H9 (cell line): ENCODE results near the gene NRXN3. TPM values are rescaled to one million over a fixed set of nuclear protein-coding genes. Genes with fewer than 3 reads are reported as not detected.

ENCODE experiments used
- DNase-seq: peaks from one replicate; pipeline ENCODE4 v3.0.0-alpha.2; 2017
- H2AFZ ChIP-seq: one replicate; pipeline ENCODE4 v1.6.1; 2013; ENCODE audit warnings: mild to moderate bottlenecking, low read length, control low read depth, moderate library complexity
- H2AK5ac ChIP-seq: 2 replicates; pipeline ENCODE4 v1.6.1; 2013; ENCODE audit warnings: low read length, control low read depth, mixed read lengths; ENCODE audit not compliant: insufficient read length
- H2BK120ac ChIP-seq: one replicate; pipeline ENCODE4 v1.6.1; 2013; ENCODE audit warnings: low read depth, mild to moderate bottlenecking, low read length, control low read depth, inconsistent platforms; ENCODE audit not compliant: poor library complexity, severe bottlenecking
- H2BK12ac ChIP-seq: 2 replicates; pipeline ENCODE4 v1.6.1; 2013; ENCODE audit warnings: low read length, control low read depth, mixed read lengths, low read depth; ENCODE audit not compliant: insufficient read length
- H2BK15ac ChIP-seq: 2 replicates; pipeline ENCODE4 v1.6.1; 2013; ENCODE audit warnings: low read depth, low read length, control low read depth
- H2BK20ac ChIP-seq: one replicate; pipeline ENCODE4 v1.6.1; 2013; ENCODE audit warnings: low read depth, mild to moderate bottlenecking, low read length, control low read depth, inconsistent platforms; ENCODE audit not compliant: poor library complexity, severe bottlenecking
- H2BK5ac ChIP-seq: 2 replicates; pipeline ENCODE4 v1.6.1; 2013; ENCODE audit warnings: low read length, control low read depth, mixed read lengths; ENCODE audit not compliant: insufficient read length
- H3K14ac ChIP-seq: 2 replicates; pipeline ENCODE4 v1.6.1; 2013; ENCODE audit warnings: low read length, control low read depth; ENCODE audit not compliant: insufficient read depth
- H3K18ac ChIP-seq: 2 replicates; pipeline ENCODE4 v1.6.1; 2013; ENCODE audit warnings: low read depth, mild to moderate bottlenecking, mixed read lengths, low read length, control low read depth; ENCODE audit not compliant: insufficient read length
- H3K23ac ChIP-seq: 2 replicates; pipeline ENCODE4 v1.6.1; 2013; ENCODE audit warnings: low read length, control low read depth, mixed read lengths, low read depth; ENCODE audit not compliant: insufficient read length
- H3K23me2 ChIP-seq: 2 replicates; pipeline ENCODE4 v1.6.1; 2013; ENCODE audit warnings: low read depth, mild to moderate bottlenecking, mixed read lengths, low read length, control low read depth; ENCODE audit not compliant: insufficient read length, poor library complexity, severe bottlenecking
- H3K27ac ChIP-seq: 2 replicates; pipeline ENCODE4 v1.5.1; 2013; ENCODE audit warnings: low read length, control low read depth, mixed read lengths, low read depth; ENCODE audit not compliant: insufficient read length
- H3K27me3 ChIP-seq: 2 replicates; pipeline ENCODE4 v1.6.1; 2013; ENCODE audit warnings: low read length, control low read depth, inconsistent platforms; ENCODE audit not compliant: insufficient read depth
- H3K4ac ChIP-seq: 2 replicates; pipeline ENCODE4 v1.6.1; 2013; ENCODE audit warnings: low read depth, mild to moderate bottlenecking, control low read depth, inconsistent platforms, low read length, moderate library complexity
- H3K4me1 ChIP-seq: 2 replicates; pipeline ENCODE4 v1.6.1; 2013; ENCODE audit warnings: low read length, control low read depth, inconsistent platforms; ENCODE audit not compliant: insufficient read depth
- H3K4me2 ChIP-seq: 2 replicates; pipeline ENCODE4 v1.6.1; 2013; ENCODE audit warnings: low read length, control low read depth, mixed read lengths; ENCODE audit not compliant: insufficient read length, insufficient read depth
- H3K56ac ChIP-seq: 2 replicates; pipeline ENCODE4 v1.6.1; 2013; ENCODE audit warnings: low read depth, mild to moderate bottlenecking, mixed read lengths, low read length, control low read depth; ENCODE audit not compliant: insufficient read length
- H3K79me1 ChIP-seq: 2 replicates; pipeline ENCODE4 v1.6.1; 2013; ENCODE audit warnings: low read depth, mild to moderate bottlenecking, moderate library complexity, low read length, control low read depth, inconsistent platforms; ENCODE audit not compliant: insufficient read depth, poor library complexity, severe bottlenecking
- H3K79me2 ChIP-seq: 2 replicates; pipeline ENCODE4 v1.6.1; 2013; ENCODE audit warnings: low read length, control low read depth, inconsistent platforms; ENCODE audit not compliant: insufficient read depth
- H3K9ac ChIP-seq: 2 replicates; pipeline ENCODE4 v1.6.1; 2013; ENCODE audit warnings: low read length, control low read depth, mixed read lengths; ENCODE audit not compliant: insufficient read length; ENCODE audit errors: extremely low read depth
- H3K9me3 ChIP-seq: one replicate; pipeline ENCODE4 v1.6.1; 2013; ENCODE audit warnings: low read depth, low read length, inconsistent platforms; ENCODE audit not compliant: control insufficient read depth
- H3T11ph ChIP-seq: one replicate; pipeline ENCODE4 v1.6.1; 2013; ENCODE audit warnings: mild to moderate bottlenecking, low read length, control low read depth, inconsistent platforms
- H4K20me1 ChIP-seq: one replicate; pipeline ENCODE4 v1.6.1; 2013; ENCODE audit not compliant: control insufficient read depth, insufficient read length, insufficient read depth
- H4K5ac ChIP-seq: 2 replicates; pipeline ENCODE4 v1.6.1; 2013; ENCODE audit warnings: low read depth, mild to moderate bottlenecking, mixed read lengths, low read length, control low read depth; ENCODE audit not compliant: insufficient read length
- H4K8ac ChIP-seq: replicated peaks from 2 replicates; pipeline ENCODE4 v1.6.1; 2013; ENCODE audit warnings: low read length, control low read depth, mixed read lengths, low read depth; ENCODE audit not compliant: insufficient read length
- H4K91ac ChIP-seq: 2 replicates; pipeline ENCODE4 v1.6.1; 2013; ENCODE audit warnings: low read depth, mild to moderate bottlenecking, moderate library complexity, mixed read lengths, low read length, control low read depth; ENCODE audit not compliant: insufficient read length
- H3K27ac Mint-ChIP-seq, 3 experiments: 2 replicates in 2 of 3; 3 replicates in 1 of 3; pipeline ENCODE4 v1.8.0; 2020 to 2021; ENCODE audit warnings: mixed read lengths in 3 of 3, mild to moderate bottlenecking in 1 of 3, moderate library complexity in 1 of 3
- H3K27me3 Mint-ChIP-seq: 2 replicates; pipeline ENCODE4 v1.8.0; 2021; ENCODE audit warnings: low read depth, mild to moderate bottlenecking, moderate library complexity, mixed read lengths
- H3K36me3 Mint-ChIP-seq, 3 experiments: 2 replicates in 2 of 3; 3 replicates in 1 of 3; pipeline ENCODE4 v1.8.0; 2020 to 2021; ENCODE audit warnings: low read depth in 3 of 3, mixed read lengths in 3 of 3; ENCODE audit not compliant: insufficient read depth in 1 of 3
- H3K4me1 Mint-ChIP-seq, 2 experiments: 2 replicates each; pipeline ENCODE4 v1.8.0; 2020; ENCODE audit warnings: mixed read lengths in 2 of 2
- H3K4me3 Mint-ChIP-seq, 2 experiments: 2 replicates in 1 of 2; 3 replicates in 1 of 2; pipeline ENCODE4 v1.8.0; 2020 to 2021; ENCODE audit warnings: mild to moderate bottlenecking in 2 of 2, mixed read lengths in 2 of 2, moderate library complexity in 1 of 2
- H3K9me3 Mint-ChIP-seq, 2 experiments: 2 replicates in 1 of 2; 3 replicates in 1 of 2; pipeline ENCODE4 v1.8.0; 2020; ENCODE audit warnings: mild to moderate bottlenecking in 2 of 2, mixed read lengths in 2 of 2, moderate library complexity in 1 of 2
- WGBS: extraction: QIAGEN DNeasy Blood & Tissue Kit; methylation state at CpG from one replicate; pipeline ENCODE4 v1.1.7; 2013; ENCODE audit warnings: missing lambda C conversion rate, low lambda C conversion rate, mixed read lengths; ENCODE audit not compliant: insufficient read length; ENCODE audit errors: extremely low coverage; 5-methylcytosine and 5-hydroxymethylcytosine counted together
- total RNA-seq: library from RNA; stranded (reverse); gene quantifications from 2 replicates; pipeline ENCODE4 v1.2.1, GENCODE V29; 2021
- TF ChIP-seq, protein P1 (sequence below): fragments of 200-600 bp; sonication (generic); conservative IDR thresholded peaks from 3 replicates; pipeline ENCODE4 v1.8.0; 2021; ENCODE audit warnings: antibody characterized with exemption, mild to moderate bottlenecking

NRXN3 gene
- total RNA-seq, 1 experiment from 2014 or later = 1.8 TPM

DNA sequence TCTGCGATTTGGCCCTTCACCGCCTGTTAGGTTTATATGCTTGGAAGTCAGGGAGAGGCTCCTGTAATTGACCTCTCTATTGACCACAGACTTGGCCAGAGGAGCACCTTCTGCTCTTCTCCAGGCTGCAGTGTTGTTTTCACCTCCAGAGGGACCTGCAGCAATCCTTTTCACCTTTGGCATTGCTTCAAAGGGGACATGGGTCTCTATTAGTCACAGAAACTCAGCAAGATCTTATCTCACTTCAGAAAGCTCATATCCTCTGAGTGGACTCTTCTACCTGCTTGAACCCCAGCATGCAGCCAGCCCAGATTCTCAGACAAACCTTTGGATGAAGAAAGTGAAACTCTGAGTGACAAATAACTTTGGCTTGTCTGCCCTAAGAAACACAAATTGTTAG lies 339.3 kb downstream of the NRXN3 start:
- no peaks in the 10 kb centered on the region for H3K79me2 ChIP-seq

More for the DNA sequence above, 339.3 kb downstream of the NRXN3 start:
- no peak overlapping the region for H3K56ac ChIP-seq
- no peak overlapping the region for H3K18ac ChIP-seq
- no peak overlapping the region for H3T11ph ChIP-seq
- no peak overlapping the region for H3K4me2 ChIP-seq
- H4K20me1 ChIP-seq = no peaks in the 10 kb centered on the region
- no peak overlapping the region for H3K4ac ChIP-seq
- H3K36me3 Mint-ChIP-seq = no peaks in the 10 kb centered on the region
- no peaks in the 10 kb centered on the region for H3K79me1 ChIP-seq
- H3K9ac ChIP-seq = no peak overlapping the region
- H3K4me1 Mint-ChIP-seq = peaks cover 8 to 9% of the 10 kb centered on the region in 2 experiments
- no peak overlapping the region for H4K8ac ChIP-seq
- no peak for DNase-seq
- no peaks in the 10 kb centered on the region for H3K9me3 Mint-ChIP-seq
- H3K4me3 Mint-ChIP-seq = no peak overlapping the region
- H3K23ac ChIP-seq = no peak overlapping the region
- H3K27me3 Mint-ChIP-seq = no peaks in the 10 kb centered on the region
- no peak overlapping the region for H2BK5ac ChIP-seq
- WGBS = no CpG with 5 or more reads among the region's 2 CpGs
- H3K23me2 ChIP-seq = no peaks in the 10 kb centered on the region
- TF ChIP-seq, protein P1, sequence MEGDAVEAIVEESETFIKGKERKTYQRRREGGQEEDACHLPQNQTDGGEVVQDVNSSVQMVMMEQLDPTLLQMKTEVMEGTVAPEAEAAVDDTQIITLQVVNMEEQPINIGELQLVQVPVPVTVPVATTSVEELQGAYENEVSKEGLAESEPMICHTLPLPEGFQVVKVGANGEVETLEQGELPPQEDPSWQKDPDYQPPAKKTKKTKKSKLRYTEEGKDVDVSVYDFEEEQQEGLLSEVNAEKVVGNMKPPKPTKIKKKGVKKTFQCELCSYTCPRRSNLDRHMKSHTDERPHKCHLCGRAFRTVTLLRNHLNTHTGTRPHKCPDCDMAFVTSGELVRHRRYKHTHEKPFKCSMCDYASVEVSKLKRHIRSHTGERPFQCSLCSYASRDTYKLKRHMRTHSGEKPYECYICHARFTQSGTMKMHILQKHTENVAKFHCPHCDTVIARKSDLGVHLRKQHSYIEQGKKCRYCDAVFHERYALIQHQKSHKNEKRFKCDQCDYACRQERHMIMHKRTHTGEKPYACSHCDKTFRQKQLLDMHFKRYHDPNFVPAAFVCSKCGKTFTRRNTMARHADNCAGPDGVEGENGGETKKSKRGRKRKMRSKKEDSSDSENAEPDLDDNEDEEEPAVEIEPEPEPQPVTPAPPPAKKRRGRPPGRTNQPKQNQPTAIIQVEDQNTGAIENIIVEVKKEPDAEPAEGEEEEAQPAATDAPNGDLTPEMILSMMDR = no peak
- H2BK120ac ChIP-seq = no peak overlapping the region
- H3K27ac ChIP-seq = no peak overlapping the region
- no peak overlapping the region for H2BK20ac ChIP-seq
- H2AK5ac ChIP-seq = no peak overlapping the region
- no peak overlapping the region for H4K5ac ChIP-seq
- no peak overlapping the region for H2BK15ac ChIP-seq
- no peak overlapping the region for H3K14ac ChIP-seq
- no peak overlapping the region for H4K91ac ChIP-seq
- H3K27me3 ChIP-seq = no peaks in the 10 kb centered on the region
- no peak overlapping the region for H2AFZ ChIP-seq
- H3K9me3 ChIP-seq = no peaks in the 10 kb centered on the region
- no peak overlapping the region for H3K27ac Mint-ChIP-seq
- H2BK12ac ChIP-seq = no peak overlapping the region
- H3K4me1 ChIP-seq = no peaks in the 10 kb centered on the region
